ENCODE measurements around the gene CELA2A.

DNA sequence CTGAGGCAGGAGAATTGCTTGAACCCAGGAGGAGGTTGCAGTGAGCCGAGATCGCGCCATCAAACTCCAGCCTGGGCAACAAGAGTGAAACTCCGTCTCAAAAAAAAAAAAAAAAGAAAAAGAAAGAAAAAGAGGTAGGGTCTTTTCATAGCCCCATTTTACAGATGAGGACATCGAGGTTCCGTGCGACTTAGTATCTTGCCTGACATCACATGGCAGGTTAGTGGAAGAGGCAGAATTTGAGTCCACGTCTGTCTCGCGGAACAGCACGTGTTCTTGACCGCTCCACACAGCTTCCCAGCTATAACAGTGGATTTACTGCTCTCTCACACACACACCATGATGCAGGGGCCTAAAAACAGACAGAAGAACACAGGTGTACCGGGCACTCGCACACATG, 17.2 kb upstream of the CELA2A start:
- TF ChIP-seq, protein P1, sequence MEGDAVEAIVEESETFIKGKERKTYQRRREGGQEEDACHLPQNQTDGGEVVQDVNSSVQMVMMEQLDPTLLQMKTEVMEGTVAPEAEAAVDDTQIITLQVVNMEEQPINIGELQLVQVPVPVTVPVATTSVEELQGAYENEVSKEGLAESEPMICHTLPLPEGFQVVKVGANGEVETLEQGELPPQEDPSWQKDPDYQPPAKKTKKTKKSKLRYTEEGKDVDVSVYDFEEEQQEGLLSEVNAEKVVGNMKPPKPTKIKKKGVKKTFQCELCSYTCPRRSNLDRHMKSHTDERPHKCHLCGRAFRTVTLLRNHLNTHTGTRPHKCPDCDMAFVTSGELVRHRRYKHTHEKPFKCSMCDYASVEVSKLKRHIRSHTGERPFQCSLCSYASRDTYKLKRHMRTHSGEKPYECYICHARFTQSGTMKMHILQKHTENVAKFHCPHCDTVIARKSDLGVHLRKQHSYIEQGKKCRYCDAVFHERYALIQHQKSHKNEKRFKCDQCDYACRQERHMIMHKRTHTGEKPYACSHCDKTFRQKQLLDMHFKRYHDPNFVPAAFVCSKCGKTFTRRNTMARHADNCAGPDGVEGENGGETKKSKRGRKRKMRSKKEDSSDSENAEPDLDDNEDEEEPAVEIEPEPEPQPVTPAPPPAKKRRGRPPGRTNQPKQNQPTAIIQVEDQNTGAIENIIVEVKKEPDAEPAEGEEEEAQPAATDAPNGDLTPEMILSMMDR (IDR thresholded peaks at IDR 0.05): no peak
- TF ChIP-seq POLR2A (IDR thresholded peaks at IDR 0.05): no peak

All from heart left ventricle (tissue), 13 donors.